ENCODE results near the gene RALGAPA2.

GRCh38 chr20:20699144-20699543 is 13.3 kb downstream of the RALGAPA2 start:
- TF ChIP-seq CTCF (IDR thresholded peaks at IDR 0.05) (no peak), POLR2A (IDR thresholded peaks at IDR 0.05) (no peak)

All from body of pancreas (tissue), 4 donors.